H54 (cell line): Measurements from ENCODE around the gene PCCA.
"Not testable (repeated sequence)": the region's sequence is repeated elsewhere in the genome, so short reads cannot be mapped to it uniquely, and the experiment has no call there.

ENCODE experiments used
- DNase-seq: peaks from one replicate; pipeline ENCODE4 v3.0.0; 2011; ENCODE audit warnings: low spot score, mixed read lengths; ENCODE audit not compliant: insufficient read length
- FAIRE-seq: peaks from 3 replicates; lab custom pipeline; 2011; peaks lifted over from hg19 to GRCh38; lab: Jason Lieb, UNC
- POLR2A ChIP-seq: IDR thresholded peaks from 2 replicates; pipeline ENCODE4 v1.6.1; 2011; ENCODE audit warnings: low read depth, mild to moderate bottlenecking, low read length

Gene PCCA

GRCh38 chr13:100552755-100553154 is 463.9 kb downstream of the PCCA start:
- no peak for TF ChIP-seq POLR2A
- FAIRE-seq (no peak), DNase-seq (no peak)

- TF ChIP-seq POLR2A: no peak
- no peak for FAIRE-seq
- no peak for DNase-seq
These were observed 471.0 kb downstream of the PCCA start for GRCh38 chr13:100559886-100560285.

GRCh38 chr13:100560498-100561157 is 471.7 kb downstream of the PCCA start:
- no peak for FAIRE-seq
- no peak for DNase-seq
- TF ChIP-seq POLR2A: no peak

DNA sequence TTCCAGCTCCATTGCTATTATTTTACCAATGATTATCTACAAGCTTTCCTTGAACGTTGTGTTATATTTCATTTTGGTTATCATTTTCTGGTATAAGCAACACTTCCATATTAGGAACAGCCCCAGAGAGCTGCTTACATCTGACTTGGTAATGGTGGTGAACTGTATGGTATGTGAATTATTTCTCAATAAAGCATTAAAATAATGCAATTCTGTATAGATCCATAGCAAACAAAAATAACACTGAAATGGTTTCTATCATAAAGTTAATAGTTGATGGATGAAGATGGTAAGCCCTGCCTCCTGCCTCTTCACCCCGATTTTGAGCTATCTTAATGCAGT is 472.2 kb downstream of the PCCA start:
- FAIRE-seq (no peak), DNase-seq (no peak)
- TF ChIP-seq POLR2A: no peak

GRCh38 chr13:100561599-100562204 is 472.8 kb downstream of the PCCA start:
- TF ChIP-seq POLR2A: no peak
- FAIRE-seq: no peak
- DNase-seq: no peak

- DNase-seq (no peak), FAIRE-seq (no peak)
- no peak for TF ChIP-seq POLR2A
These were observed 474.9 kb downstream of the PCCA start for GRCh38 chr13:100563779-100564178.

DNA sequence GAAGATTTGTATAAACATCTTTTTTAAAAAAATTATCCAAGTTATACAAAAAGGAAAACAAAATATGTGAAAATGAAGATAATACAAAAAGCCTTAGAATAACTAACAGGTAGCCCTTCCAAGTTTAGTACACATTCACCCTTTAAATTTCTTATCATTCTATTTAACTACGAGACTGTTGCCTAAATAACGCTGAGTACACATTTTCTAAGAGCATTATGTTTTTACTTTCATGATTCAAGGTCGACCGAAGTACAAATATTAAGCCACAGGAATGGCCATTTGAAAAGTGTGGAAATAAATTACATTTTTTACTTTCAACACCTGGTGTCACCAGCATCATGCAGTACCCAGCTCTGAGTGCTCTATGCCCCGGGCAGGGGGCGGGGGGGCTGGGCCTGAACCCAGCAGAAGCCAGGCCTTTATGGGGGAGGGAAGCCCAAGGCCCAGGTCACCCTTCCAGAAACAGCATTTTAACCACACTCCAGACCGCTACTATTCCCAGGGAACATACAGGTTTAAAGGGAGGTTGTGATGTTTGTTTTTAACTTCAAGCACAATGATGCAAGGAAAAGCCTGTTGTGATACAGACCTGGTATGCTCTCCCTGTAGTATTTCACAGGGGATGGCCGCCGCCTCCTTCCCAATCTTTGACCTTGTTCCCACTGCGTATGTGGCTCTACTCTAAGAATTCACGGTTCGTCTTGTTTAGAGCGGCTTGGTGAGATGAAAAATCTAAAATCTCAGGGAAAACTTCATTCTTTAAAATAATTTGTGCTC is 475.7 kb downstream of the PCCA start:
- FAIRE-seq (no peak), DNase-seq (no peak)
- TF ChIP-seq POLR2A: no peak

DNA sequence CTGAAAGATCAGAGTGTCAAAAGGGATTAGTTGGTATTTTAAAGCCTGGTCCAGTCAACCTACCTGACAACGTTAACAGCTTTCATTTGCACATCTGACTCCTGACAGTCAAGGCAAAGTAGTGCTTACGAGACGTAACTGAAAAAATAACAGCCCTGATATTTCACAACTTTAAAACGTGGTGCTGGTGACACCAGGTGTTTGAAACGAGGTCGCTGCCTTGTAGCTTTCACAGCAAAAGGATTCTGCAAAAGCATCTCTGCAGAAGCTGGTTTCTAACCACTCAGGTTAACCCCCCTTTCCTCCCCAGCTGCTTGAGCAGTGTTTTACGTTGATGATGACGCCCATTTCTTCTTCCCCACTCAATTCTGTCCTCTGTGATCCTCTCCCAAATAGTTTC is 476.4 kb downstream of the PCCA start:
- TF ChIP-seq POLR2A: no peak
- no peak for DNase-seq
- no peak for FAIRE-seq

- TF ChIP-seq POLR2A: no peak
- FAIRE-seq (peak; percentile 62), DNase-seq (no peak)
These were observed 477.6 kb downstream of the PCCA start for GRCh38 chr13:100566543-100566942.

- TF ChIP-seq POLR2A: no peak
- DNase-seq (peak; percentile 77), FAIRE-seq (peak; percentile 96)
These were observed 484.2 kb downstream of the PCCA start for GRCh38 chr13:100573121-100573520.

DNA sequence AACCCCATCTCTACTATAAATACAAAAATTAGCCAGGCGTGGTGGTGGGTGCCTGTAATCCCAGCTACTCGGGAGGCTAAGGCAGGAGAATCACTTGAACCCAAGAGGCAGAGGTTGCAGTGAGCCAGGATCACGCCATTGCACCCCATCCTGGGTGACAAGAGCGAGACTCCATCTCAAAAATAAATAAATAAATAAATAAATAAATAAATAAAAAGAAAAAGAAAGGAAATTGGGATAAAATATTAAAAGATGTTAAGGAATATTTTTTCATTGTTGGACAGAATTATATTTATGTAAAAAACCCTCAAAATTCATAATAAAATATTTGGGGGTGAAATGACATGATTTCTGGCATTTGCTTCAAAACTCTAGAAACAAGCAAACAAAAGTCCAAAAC is 488.3 kb downstream of the PCCA start:
- DNase-seq, FAIRE-seq: not testable (repeated sequence)
